GM18861 (cell line): Measurements from ENCODE around the gene RALB.
"Not testable (repeated sequence)": the region's sequence is repeated elsewhere in the genome, so short reads cannot be mapped to it uniquely, and the experiment has no call there.

ENCODE experiments used
- ATAC-seq: cut with Tn5 transposase; IDR thresholded peaks from one replicate; pipeline ENCODE4 v1.9.1; 2021; ENCODE audit not compliant: unreplicated experiment

The RALB gene

GRCh38 chr2:120313695-120314615 is 61.3 kb downstream of the RALB start:
- ATAC-seq, result no peak

DNA sequence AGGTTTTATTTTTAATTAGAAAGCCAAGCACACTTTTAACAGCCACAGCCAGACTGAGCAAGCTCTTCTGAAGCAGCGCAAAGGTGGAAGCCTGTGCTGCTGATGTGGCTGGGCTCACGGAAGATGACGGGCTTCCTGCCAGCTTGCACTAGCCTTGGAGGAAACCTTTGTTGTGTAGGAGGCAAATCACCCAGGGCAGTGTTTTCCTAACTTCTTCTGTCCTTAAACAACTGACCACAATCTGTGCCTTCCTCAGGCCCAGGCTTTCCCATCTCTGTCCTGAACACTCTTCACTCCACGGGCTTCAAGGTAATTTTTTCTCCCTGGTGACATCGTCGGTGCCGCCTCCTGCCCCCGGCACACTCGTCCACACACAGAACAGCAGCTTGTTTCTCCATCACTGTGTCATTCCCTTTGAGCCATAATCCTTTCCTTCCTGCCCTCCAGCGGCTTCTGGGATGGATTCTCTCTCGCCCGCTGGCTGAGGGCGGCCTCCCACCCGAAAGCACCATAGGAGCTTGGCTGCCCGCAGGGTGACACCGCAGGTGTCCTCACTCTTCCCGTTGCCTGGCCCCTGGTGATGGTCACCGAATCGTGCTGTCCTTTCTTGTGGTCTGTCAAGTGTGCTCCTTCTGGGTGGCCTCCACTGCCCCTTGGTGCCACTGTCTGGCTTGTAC is 62.2 kb downstream of the RALB start:
- ATAC-seq, result no peak

DNA sequence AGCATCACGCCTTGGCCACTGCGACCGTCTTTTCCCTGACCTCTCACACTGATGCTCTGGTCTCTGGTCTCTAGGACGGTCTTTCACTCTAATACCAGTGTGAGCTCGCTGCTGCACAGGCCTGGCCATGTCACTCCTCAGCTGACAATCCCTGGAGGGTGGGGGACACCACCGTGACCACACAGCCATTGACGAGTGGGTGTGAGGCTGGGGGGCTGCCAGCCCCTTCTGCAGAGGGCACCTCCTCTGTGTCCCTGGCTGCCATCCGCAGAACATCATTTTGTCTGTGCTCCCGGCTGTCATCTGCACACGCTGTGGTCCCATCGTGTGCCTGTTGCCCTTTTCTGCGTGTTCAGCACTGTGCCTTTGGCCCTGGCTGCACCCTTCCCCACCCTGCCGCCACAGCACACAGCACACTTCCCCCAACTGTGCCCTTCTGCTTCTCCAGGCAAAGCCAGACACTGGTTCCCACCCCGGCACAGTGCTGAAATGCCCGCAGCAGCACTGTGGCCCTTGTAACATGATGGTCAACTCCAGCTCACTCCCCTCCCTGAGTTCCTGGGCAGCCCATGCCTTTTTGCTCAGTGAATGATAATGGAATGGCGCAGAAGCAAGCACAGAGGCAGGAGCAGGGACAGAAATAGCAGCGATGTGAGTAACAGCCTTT is 62.8 kb downstream of the RALB start:
- no peak for ATAC-seq

DNA sequence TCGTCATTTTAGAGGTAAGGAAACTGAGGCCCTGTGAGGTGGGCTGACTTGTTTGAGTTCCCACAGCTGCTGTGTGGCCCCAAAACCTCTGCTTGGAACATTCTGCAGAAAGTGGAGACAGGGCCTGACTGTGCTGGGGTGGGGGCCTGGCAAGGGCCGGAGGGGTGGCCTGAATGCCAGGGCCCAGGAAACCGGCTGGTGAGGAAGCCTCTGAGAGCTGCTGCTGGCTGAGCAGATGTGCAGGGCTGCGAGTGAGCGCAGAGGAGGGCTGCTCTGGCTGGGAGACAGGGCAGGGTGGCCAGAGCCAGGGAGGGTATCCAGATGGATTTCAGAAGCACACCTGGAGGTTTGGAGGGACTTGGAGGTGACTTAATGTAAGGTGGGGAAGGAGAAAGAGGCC is 63.4 kb downstream of the RALB start:
- ATAC-seq, result no peak

- no peak for ATAC-seq
These were observed 64.0 kb downstream of the RALB start for GRCh38 chr2:120316528-120317179.

DNA sequence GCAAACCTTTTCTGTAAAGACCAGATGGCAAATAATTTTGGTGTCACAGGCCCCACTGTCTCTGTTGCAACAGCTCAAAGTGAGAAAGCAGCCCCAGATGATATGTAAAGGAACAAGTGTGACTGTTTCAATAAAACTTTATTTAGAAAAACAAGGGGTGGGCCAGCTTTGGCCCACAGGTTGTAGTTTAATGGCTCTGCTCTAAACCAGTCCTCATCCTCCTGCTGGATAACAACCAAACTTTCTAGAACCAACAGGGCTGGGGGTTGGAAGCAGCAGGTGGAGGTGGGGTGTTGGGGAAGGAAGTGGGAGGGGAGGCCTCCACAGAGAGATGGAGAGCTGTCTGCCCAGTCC is 64.5 kb downstream of the RALB start:
- no peak for ATAC-seq

- no peak for ATAC-seq
These were observed 65.3 kb downstream of the RALB start for GRCh38 chr2:120317916-120318315.

DNA sequence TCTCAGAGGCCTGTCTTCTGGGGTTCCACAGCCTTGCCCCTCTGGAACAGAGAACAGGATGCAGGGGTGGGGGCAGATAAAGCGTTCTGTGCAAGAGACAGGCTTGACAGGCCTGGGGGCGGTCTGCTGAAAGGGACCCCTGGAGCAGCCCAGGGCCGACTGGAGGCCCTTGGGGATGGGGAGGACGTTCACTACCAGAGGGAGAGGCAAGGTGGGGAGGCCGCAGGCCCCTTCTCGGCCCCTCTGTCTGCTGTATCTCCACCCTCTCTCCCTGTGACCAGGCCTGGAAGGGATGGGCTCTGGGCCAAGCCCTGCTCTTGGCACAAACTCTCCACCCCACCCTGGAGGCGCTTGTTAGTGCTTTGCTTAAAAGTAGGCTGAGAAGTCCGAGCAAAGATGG is 66.0 kb downstream of the RALB start:
- ATAC-seq, result no peak

DNA sequence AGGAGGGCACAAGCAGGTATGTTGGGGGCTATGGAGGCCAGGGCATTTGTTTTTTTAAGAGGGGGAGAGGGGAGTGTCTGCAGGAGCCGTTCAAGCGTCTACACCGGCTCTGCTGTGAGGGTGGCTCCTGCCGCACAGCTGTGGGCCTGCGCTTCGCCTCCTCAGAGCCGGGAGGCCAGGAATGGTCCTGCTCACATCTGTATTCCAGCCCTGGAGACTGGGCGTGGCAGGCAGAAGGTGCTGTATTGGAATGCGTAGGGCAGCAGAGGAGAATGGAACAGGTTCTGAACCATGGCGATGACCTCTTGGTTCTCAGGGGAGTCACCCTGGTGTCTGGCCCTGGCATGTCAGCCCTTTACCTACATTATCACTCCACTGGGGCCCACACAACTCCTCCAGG is 66.5 kb downstream of the RALB start:
- ATAC-seq, result no peak

- ATAC-seq, result no peak
These were observed 67.2 kb downstream of the RALB start for GRCh38 chr2:120319686-120320317.

DNA sequence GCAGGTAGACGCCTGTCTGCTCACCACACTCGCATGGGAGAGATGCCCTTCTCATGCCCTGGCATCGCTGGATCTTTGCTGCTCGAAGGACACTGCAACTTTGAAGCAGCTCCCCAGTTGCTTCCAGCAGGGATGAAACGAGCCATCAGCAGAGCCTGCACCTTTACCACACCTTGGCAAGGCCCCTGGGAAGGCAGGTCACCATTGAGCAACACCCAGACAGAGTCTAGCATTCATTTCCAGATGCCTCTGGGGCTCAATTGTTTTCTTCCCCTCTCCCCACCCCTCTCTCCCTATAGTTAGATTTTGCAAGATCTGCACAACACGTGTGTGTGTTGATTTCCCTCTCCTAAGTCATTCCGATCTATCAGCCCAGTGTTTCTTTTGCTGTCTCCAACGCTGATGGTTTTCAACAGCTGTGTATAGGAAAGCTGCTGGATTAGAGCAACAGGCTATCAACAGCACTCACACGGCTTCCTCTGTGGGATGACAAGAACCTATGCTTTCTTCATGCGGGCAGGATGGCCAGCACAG is 67.7 kb downstream of the RALB start:
- no peak for ATAC-seq

DNA sequence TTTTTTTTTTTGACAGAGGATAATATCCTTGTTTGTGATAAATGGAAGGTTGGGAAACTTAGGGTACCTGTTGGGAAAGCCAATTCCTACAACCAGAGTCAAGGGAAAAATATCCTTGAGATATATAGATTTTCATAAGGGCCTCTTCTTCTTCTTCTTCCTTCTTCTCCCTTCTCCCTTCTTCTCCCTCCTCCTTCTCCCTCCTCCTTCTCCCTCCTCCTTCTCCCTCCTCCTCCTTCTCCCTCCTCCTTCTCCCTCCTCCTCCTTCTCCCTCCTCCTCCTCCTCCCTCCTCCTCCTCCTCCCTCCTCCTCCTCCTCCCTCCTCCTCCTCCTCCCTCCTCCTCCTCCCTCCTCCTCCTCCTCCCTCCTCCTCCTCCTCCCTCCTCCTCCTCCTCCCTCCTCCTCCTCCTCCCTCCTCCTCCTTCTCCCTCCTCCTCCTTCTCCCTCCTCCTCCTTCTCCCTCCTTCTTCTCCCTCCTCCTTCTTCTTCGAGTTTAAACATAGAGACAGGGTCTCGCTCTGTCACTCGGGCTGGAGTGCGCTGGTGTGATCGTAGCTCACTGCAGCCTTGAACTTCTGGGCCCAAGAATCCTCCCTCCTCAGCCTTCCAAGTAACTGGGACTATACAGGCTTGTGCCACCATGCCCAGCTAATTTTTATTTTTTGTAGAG is 68.4 kb downstream of the RALB start:
- not testable (repeated sequence) for ATAC-seq

DNA sequence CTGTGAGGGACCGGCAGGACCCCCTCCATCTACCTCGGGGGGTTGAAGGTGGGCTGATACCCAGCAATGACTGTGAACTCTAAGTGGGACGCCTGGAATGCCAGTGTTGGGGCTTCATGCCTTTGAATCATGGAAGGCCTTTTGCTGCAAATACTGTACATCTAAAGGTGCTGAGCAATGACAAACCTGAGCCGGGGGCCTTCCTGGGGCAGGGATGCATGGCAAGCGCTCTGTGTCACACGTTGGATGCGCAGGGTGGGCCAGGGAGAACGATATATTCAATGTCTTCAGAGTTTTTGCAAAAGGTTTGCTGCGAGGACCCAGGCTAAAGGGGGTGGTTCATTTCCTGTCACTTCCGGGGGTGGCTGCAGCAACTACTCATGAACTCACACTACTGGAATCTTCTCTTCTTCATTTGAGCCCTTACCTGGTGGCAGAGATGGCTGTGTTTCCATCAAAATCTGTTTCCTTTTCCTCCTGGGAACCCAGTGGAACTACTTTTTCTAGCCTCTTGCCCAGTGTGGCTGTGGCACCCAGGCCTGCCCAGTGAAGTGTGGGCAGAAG is 69.2 kb downstream of the RALB start:
- no peak for ATAC-seq

DNA sequence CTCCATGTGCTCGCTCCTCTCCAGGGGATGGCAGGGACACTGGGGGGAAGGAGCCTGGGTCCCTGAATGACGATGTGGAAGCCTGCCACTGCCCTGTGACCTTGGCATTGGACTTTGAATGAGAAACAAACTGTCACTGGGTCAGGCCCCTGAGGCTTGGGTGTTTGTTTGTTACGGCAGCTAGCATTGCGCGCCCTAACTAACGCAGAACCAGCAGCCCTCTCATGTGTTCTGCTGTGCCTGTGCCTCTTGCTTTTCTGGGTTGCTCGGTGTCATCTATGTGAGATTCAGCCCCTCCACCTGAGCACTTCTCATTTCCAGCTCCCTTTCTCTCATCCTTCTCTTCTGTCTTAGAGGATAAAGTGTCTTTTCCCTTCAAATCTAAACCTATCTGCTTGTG is 69.7 kb downstream of the RALB start:
- ATAC-seq, result no peak

DNA sequence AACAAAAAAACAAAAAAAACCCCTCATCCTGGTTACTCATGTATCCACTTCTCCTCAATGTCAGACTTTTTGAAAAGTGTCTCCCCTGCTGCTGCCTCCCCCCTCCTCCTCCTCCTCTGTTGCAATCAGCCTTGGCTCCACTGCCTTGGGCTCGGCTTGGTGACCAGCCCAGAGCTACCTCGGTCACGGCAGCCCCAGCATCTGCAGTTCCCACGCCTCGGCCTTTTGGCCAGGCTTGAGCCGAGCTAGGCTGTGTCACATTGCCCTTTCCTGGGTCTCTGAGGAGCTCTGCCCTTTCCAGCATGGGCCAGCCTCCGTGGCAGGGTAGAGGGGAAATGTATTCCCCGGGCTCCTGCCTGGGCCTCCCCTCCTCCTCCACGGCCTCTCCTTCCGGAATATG is 70.6 kb downstream of the RALB start:
- ATAC-seq, result no peak

GRCh38 chr2:120323807-120324399 is 71.3 kb downstream of the RALB start:
- no peak for ATAC-seq

- ATAC-seq, result no peak
These were observed 72.3 kb downstream of the RALB start for GRCh38 chr2:120324933-120325332.

GRCh38 chr2:120326066-120326465 is 73.4 kb downstream of the RALB start:
- no peak for ATAC-seq
